Retinal pigment epithelial cell (primary cell): ENCODE measurements around the gene RIPOR2.

Experiments
- DNase-seq: peaks from one replicate; pipeline ENCODE4 v3.0.0-alpha.2; 2010; ENCODE audit warnings: low read depth
- H3K4me3 ChIP-seq: 2 replicates; pipeline ENCODE4 v1.5.1; 2011; ENCODE audit warnings: mild to moderate bottlenecking, low read length, control low read depth, moderate library complexity
- CTCF ChIP-seq: conservative IDR thresholded peaks from 2 replicates; pipeline ENCODE4 v1.5.1; 2011; ENCODE audit warnings: low read depth, low read length, control low read depth, inconsistent platforms

Gene RIPOR2

GRCh38 chr6:24845578-24845977 is 90.2 kb downstream of the RIPOR2 start:
- H3K4me3 ChIP-seq: no peak overlapping the region
- TF ChIP-seq CTCF: no peak
- no peak for DNase-seq

GRCh38 chr6:24844903-24845302 is 90.9 kb downstream of the RIPOR2 start:
- H3K4me3 ChIP-seq: no peak overlapping the region
- TF ChIP-seq CTCF: no peak
- no peak for DNase-seq

GRCh38 chr6:24844061-24844460 is 91.7 kb downstream of the RIPOR2 start:
- no peak overlapping the region for H3K4me3 ChIP-seq
- DNase-seq: no peak
- TF ChIP-seq CTCF: no peak

GRCh38 chr6:24840187-24840586 is 95.6 kb downstream of the RIPOR2 start:
- no peak overlapping the region for H3K4me3 ChIP-seq
- no peak for DNase-seq
- TF ChIP-seq CTCF: no peak

- no peak overlapping the region for H3K4me3 ChIP-seq
- no peak for DNase-seq
- no peak for TF ChIP-seq CTCF
Measured at GRCh38 chr6:24838994-24839393, 96.8 kb downstream of the RIPOR2 start.

- no peak for TF ChIP-seq CTCF
- H3K4me3 ChIP-seq: no peak overlapping the region
- DNase-seq: no peak
Measured at GRCh38 chr6:24838081-24838480, 97.7 kb downstream of the RIPOR2 start.

GRCh38 chr6:24836109-24836508 is 99.7 kb downstream of the RIPOR2 start:
- no peak for TF ChIP-seq CTCF
- H3K4me3 ChIP-seq: no peak overlapping the region
- no peak for DNase-seq
